BE2C (cell line): ENCODE results near the gene TOP3B.

Experiments used
- DNase-seq: peaks from one replicate; pipeline ENCODE4 v3.0.0-alpha.2; 2020
- H3K27me3 ChIP-seq: fragments of 250-450 bp; sonication (Bioruptor Pico); 2 replicates; pipeline ENCODE4 v1.5.1; 2020; ENCODE audit warnings: mild to moderate bottlenecking
- H3K36me3 ChIP-seq: fragments of 250-450 bp; sonication (Bioruptor Pico); 2 replicates; pipeline ENCODE4 v1.5.1; 2020; ENCODE audit warnings: mild to moderate bottlenecking
- H3K4me1 ChIP-seq: fragments of 250-450 bp; sonication (Bioruptor Pico); 2 replicates; pipeline ENCODE4 v1.5.1; 2020
- H3K4me3 ChIP-seq: 2 replicates; pipeline ENCODE4 v1.5.1; 2011; ENCODE audit warnings: low read depth, low read length
- H3K9me3 ChIP-seq: fragments of 250-450 bp; sonication (Bioruptor Pico); 2 replicates; pipeline ENCODE4 v1.5.1; 2020
- CTCF ChIP-seq: IDR thresholded peaks from 2 replicates; pipeline ENCODE4 v1.5.1; 2012; ENCODE audit warnings: mild to moderate bottlenecking, low read depth, low read length

Gene TOP3B

DNA sequence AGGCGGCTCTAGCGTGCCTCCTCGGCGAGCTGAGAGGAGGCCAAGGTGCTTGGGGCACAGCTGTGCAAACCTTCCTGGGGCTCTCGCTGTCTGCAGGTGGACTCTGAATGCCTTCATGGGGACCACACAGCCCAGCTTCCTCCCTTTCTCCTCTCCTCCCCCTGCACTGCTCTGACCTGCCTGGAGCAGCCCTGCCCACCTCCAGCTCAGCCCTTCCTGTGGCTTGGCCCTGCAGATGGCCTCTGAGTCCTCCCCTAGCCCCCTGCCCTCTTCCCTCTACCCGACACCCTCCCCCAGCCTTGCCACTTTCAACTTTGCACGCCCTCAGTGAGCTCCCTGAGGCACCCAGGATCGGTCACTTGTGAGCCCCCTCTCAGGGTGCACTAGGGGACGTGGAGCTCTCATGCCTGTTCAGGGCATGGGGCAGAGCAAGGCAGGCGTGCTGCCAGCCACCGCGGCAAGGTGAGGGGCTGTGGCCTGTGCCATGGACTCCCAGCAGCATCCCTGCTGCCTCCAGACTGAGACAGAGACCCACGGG is 61.3 kb downstream of the TOP3B start:
- H3K36me3 ChIP-seq: no peaks in the 10 kb centered on the region; the same call in 1 of the 2 replicates
- no peak for DNase-seq
- no peaks in the 10 kb centered on the region for H3K4me1 ChIP-seq
- TF ChIP-seq CTCF: no peak
- H3K9me3 ChIP-seq: no peaks in the 10 kb centered on the region
- H3K27me3 ChIP-seq: no peaks in the 10 kb centered on the region
- no peak overlapping the region for H3K4me3 ChIP-seq

GRCh38 chr22:21920341-21921183 is 62.0 kb downstream of the TOP3B start:
- no peak for TF ChIP-seq CTCF
- no peaks in the 10 kb centered on the region for H3K9me3 ChIP-seq
- H3K4me1 ChIP-seq: no peaks in the 10 kb centered on the region
- DNase-seq: no peak
- no peak overlapping the region for H3K4me3 ChIP-seq
- H3K36me3 ChIP-seq: no peaks in the 10 kb centered on the region; the same call in 1 of the 2 replicates
- no peaks in the 10 kb centered on the region for H3K27me3 ChIP-seq

GRCh38 chr22:21919526-21920307 is 62.9 kb downstream of the TOP3B start:
- no peak for TF ChIP-seq CTCF
- Histone ChIP-seq H3K4me3 (no peak overlapping the region), H3K27me3 (no peaks in the 10 kb centered on the region), H3K4me1 (no peaks in the 10 kb centered on the region), H3K36me3 (no peaks in the 10 kb centered on the region), H3K9me3 (no peaks in the 10 kb centered on the region)
- no peak for DNase-seq

GRCh38 chr22:21918466-21919185 is 64.0 kb downstream of the TOP3B start:
- H3K9me3 ChIP-seq: no peaks in the 10 kb centered on the region
- H3K4me3 ChIP-seq: no peak overlapping the region
- no peak for TF ChIP-seq CTCF
- H3K27me3 ChIP-seq: no peaks in the 10 kb centered on the region
- no peak for DNase-seq
- no peaks in the 10 kb centered on the region for H3K4me1 ChIP-seq
- H3K36me3 ChIP-seq: no peaks in the 10 kb centered on the region

DNA sequence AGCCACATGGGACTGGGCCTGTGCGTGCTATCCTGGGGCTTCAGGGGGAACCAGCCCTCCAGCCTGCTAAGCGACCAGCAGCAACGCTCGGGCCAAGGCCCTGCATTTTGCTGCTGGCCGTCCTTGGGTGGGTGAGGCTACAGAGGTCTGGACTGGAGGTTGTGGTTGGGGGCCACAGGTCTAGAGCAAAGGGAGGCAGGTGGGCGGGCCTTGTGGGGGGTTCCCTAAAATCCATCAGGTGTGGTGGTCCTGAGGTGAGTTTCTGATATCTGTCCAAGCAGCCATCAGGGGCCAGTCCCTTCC is 64.7 kb downstream of the TOP3B start:
- no peak for TF ChIP-seq CTCF
- no peaks in the 10 kb centered on the region for H3K9me3 ChIP-seq
- no peaks in the 10 kb centered on the region for H3K27me3 ChIP-seq
- DNase-seq: no peak
- no peaks in the 10 kb centered on the region for H3K4me1 ChIP-seq
- no peaks in the 10 kb centered on the region for H3K36me3 ChIP-seq
- H3K4me3 ChIP-seq: no peak overlapping the region
